ENCODE data around the gene WNT11. TPM values are rescaled to one million over a fixed set of nuclear protein-coding genes. Genes with fewer than 3 reads are reported as not detected.

WNT11 gene
- total RNA-seq, 1 donor from 2014 or later = not detected

Other genes with a start within 250 kb of the WNT11 start
- 57.5 TPM in 2 replicates for gene THAP12, start 174.6 kb upstream of the WNT11 start, total RNA-seq
- 4.3 and 5.7 TPM in 2 replicates for gene GVQW3, start 174.8 kb upstream of the WNT11 start, total RNA-seq
- gene EMSY, start 238.5 kb upstream of the WNT11 start, total RNA-seq = 34.1 and 35.4 TPM in 2 replicates

All from T-helper 2 cell treated with Interferon-gamma antibody and Interleukin-4, amounts not matched to agents 100 ng/mL and 5 ng/mL, for 36 hours (primary cell).